ENCODE measurements around the gene CDC42BPA.

CDC42BPA gene

DNA sequence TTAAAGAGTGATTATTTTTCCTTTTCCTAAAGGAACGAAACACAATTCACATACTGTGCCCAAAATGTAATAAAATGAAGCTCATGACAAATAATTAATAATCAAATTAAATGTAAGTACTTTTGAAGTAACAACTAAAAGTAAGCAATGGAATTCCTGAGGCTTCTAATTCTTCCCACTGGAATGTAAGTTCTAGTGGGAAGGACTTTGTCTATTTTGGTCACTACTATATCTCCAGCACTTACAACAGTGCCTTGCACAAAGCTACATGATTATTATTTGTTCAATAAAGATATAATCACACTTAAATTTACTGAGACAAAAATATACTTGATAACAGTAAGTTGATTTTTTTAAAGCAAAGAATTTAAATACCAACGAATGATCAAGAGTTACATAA, 249.4 kb downstream of the CDC42BPA start:
- H3K4me3 ChIP-seq (replicated peaks in 1 of 2; ENCODE audit: low read depth in 2 of 2, low read length in 2 of 2) = no peak overlapping the region
- no peak for TF ChIP-seq CTCF (IDR thresholded peaks at IDR 0.05; ENCODE audit: low read depth, low read length)
- no peak for DNase-seq (ENCODE audit: low read depth in 2 of 2)

GRCh38 chr1:227066999-227067398, 251.3 kb downstream of the CDC42BPA start:
- no peak overlapping the region for H3K4me3 ChIP-seq (replicated peaks in 1 of 2; ENCODE audit: low read depth in 2 of 2, low read length in 2 of 2)
- no peak for TF ChIP-seq CTCF (IDR thresholded peaks at IDR 0.05; ENCODE audit: low read depth, low read length)

DNA sequence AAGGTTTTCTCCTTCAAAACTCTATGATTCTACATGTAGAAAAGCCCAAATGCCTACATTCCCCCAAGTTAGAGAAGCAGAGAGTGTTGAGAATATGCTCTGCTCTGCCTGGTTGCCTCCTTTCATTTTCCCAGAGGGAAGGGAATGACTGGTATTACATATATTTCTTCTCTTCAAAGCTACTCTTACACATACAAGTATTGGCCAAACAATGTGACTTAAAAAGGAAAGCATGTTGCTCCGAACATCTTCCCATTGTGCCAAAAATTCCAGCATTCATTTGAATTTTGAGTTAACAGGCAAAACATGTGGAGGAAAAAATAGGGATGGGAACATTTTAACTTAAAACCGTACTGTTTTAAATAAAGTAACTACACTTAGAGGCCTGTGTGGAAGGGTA, 253.0 kb downstream of the CDC42BPA start:
- no peak for TF ChIP-seq CTCF (IDR thresholded peaks at IDR 0.05; ENCODE audit: low read depth, low read length)
- no peak overlapping the region for H3K4me3 ChIP-seq (replicated peaks in 1 of 2; ENCODE audit: low read depth in 2 of 2, low read length in 2 of 2)
- DNase-seq (ENCODE audit: low read depth in 2 of 2) = no peak

More at GRCh38 chr1:227066999-227067398, 251.3 kb downstream of the CDC42BPA start:
- no peak for DNase-seq (ENCODE audit: low read depth in 2 of 2)

- no peak for DNase-seq (ENCODE audit: low read depth in 2 of 2)
- TF ChIP-seq CTCF (IDR thresholded peaks at IDR 0.05; ENCODE audit: low read depth, low read length) = no peak
These were observed 256.0 kb downstream of the CDC42BPA start for GRCh38 chr1:227062306-227062705.

DNA sequence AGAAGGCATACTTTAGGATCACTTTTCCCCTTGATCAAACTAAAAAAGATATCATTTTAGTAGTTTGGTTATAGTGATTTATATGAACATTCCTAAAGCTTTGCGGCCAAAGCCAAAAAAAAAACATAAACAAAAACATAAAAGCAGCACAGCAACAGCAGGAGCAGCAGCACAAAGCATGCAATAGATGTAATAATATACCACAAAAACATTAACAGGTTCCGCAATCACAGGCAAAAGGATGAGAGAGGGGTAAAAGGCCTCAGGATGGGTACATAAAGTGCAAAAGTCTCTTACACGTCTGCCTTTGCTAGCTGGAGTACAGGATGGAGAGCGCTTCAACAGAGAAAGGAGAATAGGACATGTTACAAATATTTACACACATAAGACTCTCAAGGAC, 259.2 kb downstream of the CDC42BPA start:
- DNase-seq (ENCODE audit: low read depth in 2 of 2) = no peak
- no peak for TF ChIP-seq CTCF (IDR thresholded peaks at IDR 0.05; ENCODE audit: low read depth, low read length)
- H3K4me3 ChIP-seq (replicated peaks in 1 of 2; ENCODE audit: low read depth in 2 of 2, low read length in 2 of 2) = no peak overlapping the region

More at GRCh38 chr1:227062306-227062705, 256.0 kb downstream of the CDC42BPA start:
- H3K4me3 ChIP-seq (replicated peaks in 1 of 2; ENCODE audit: low read depth in 2 of 2, low read length in 2 of 2) = no peak overlapping the region

DNA sequence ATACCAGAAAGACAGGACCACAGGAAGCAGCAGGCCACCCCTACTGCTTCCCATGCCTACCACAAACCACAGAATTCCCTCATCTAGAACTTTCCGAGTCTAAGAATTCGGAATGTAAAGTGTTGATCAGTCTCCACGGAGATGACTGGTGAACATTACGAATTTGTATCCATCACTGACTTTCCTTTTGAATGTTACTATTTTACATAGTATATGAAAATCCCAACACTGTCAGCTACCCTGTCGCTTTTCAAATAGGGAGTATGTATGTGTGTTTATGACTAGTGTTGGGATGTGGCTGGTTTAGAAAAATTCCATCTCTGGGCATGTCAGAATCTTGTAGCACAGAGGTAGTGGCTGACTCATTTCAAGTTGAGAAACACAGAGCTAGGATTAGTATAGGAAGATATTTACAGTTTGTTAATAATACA, 260.0 kb downstream of the CDC42BPA start:
- no peak for TF ChIP-seq CTCF (IDR thresholded peaks at IDR 0.05; ENCODE audit: low read depth, low read length)
- DNase-seq (ENCODE audit: low read depth in 2 of 2) = peak; percentile 45 to 76
- H3K4me3 ChIP-seq (replicated peaks in 1 of 2; ENCODE audit: low read depth in 2 of 2, low read length in 2 of 2) = no peak overlapping the region

GRCh38 chr1:227049253-227049652, 269.0 kb downstream of the CDC42BPA start:
- no peak for TF ChIP-seq CTCF (IDR thresholded peaks at IDR 0.05; ENCODE audit: low read depth, low read length)
- no peak for DNase-seq (ENCODE audit: low read depth in 2 of 2)
- H3K4me3 ChIP-seq (replicated peaks in 1 of 2; ENCODE audit: low read depth in 2 of 2, low read length in 2 of 2) = no peak overlapping the region

All from cardiac fibroblast (primary cell).